H1 (cell line): ENCODE data around the gene CEP350. TPM values are rescaled to one million over a fixed set of nuclear protein-coding genes. Genes with fewer than 3 reads are reported as not detected.
A peak's percentile ranks its signal among the peaks of the same experiment; 100 is the strongest.

ENCODE experiments used
- ASH2L ChIP-seq: fragments of 200-600, 300-600 bp; sonication (generic); IDR thresholded peaks from one replicate; pipeline ENCODE4 v1.7.1; 2017; ENCODE audit warnings: low read length
- ATF3 ChIP-seq: IDR thresholded peaks from 2 replicates; pipeline ENCODE4 v1.6.1; 2011; ENCODE audit warnings: low read depth, mild to moderate bottlenecking, low read length; ENCODE audit not compliant: insufficient read depth
- BCL11A ChIP-seq, 2 experiments: IDR thresholded peaks; one replicate each; pipeline ENCODE4 v1.6.1; 2011; ENCODE audit warnings: low read depth in 2 of 2, low read length in 2 of 2, mild to moderate bottlenecking in 2 of 2
- CBX8 ChIP-seq: fragments of 300-800, 300-1000 bp; sonication (generic); IDR thresholded peaks from 2 replicates; pipeline ENCODE4 v1.7.1; 2016; ENCODE audit warnings: low read depth, low read length, borderline replicate concordance
- CHD1 ChIP-seq: IDR thresholded peaks from 2 replicates; pipeline ENCODE4 v1.6.1; 2012; ENCODE audit warnings: low read depth, low read length, improper control_type of control experiment
- CTCF ChIP-seq, 3 experiments: IDR thresholded peaks; 1 replicate in 2 of 3; 2 replicates in 1 of 3; pipeline versions ENCODE4 v1.5.1 to v1.6.1; 2011; ENCODE audit warnings: low read length in 3 of 3, mild to moderate bottlenecking in 3 of 3, inconsistent platforms in 2 of 3, low read depth in 1 of 3, moderate library complexity in 1 of 3; ENCODE audit not compliant: insufficient read depth in 1 of 3; ENCODE audit errors: control extremely low read depth in 1 of 3
- EP300 ChIP-seq, 2 experiments: IDR thresholded peaks; 1 replicate in 1 of 2; 2 replicates in 1 of 2; pipeline ENCODE4 v1.6.1; 2011 to 2012; ENCODE audit warnings: low read depth in 2 of 2, low read length in 2 of 2, mild to moderate bottlenecking in 2 of 2, borderline replicate concordance in 1 of 2, inconsistent platforms in 1 of 2, moderate library complexity in 1 of 2
- FOSL1 ChIP-seq: IDR thresholded peaks from 2 replicates; pipeline ENCODE4 v1.6.1; 2011; ENCODE audit warnings: mild to moderate bottlenecking, low read depth, low read length, moderate library complexity; ENCODE audit not compliant: insufficient read depth
- GABPA ChIP-seq: IDR thresholded peaks from 2 replicates; pipeline ENCODE4 v1.6.1; 2011; ENCODE audit warnings: mild to moderate bottlenecking, low read length, moderate library complexity, borderline replicate concordance; ENCODE audit not compliant: insufficient read depth
- KDM5A ChIP-seq: fragments of 200-600 bp; IDR thresholded peaks from 2 replicates; pipeline ENCODE4 v1.7.1; 2012; ENCODE audit warnings: mild to moderate bottlenecking, low read length, inconsistent platforms, mixed read lengths
- POU5F1 ChIP-seq: IDR thresholded peaks from 2 replicates; pipeline ENCODE4 v1.6.1; 2011; ENCODE audit warnings: low read depth, mild to moderate bottlenecking, low read length, moderate library complexity
- RAD21 ChIP-seq, 2 experiments: IDR thresholded peaks in 1 of 2; conservative IDR thresholded peaks in 1 of 2; 2 replicates each; pipeline ENCODE4 v1.6.1; 2011; ENCODE audit warnings: low read depth in 2 of 2, low read length in 2 of 2, improper control_type of control experiment in 1 of 2, inconsistent platforms in 1 of 2, mild to moderate bottlenecking in 1 of 2, moderate library complexity in 1 of 2
- RBBP5 ChIP-seq: IDR thresholded peaks from 2 replicates; pipeline ENCODE4 v1.7.1; 2012; ENCODE audit warnings: low read depth, mild to moderate bottlenecking, inconsistent platforms, low read length, moderate library complexity, borderline replicate concordance
- RNF2 ChIP-seq: fragments of 200-900, 300-1000 bp; sonication (generic); IDR thresholded peaks from 2 replicates; pipeline ENCODE4 v1.7.1; 2016; ENCODE audit warnings: borderline replicate concordance, low read depth, mild to moderate bottlenecking, antibody characterized with exemption, low read length; ENCODE audit not compliant: poor library complexity, severe bottlenecking; ENCODE audit errors: missing control alignments
- SIRT6 ChIP-seq: IDR thresholded peaks from one replicate; pipeline ENCODE4 v1.7.1; 2012; ENCODE audit warnings: low read length, inconsistent platforms
- SIX5 ChIP-seq: IDR thresholded peaks from 2 replicates; pipeline ENCODE4 v1.6.1; 2011; ENCODE audit warnings: mild to moderate bottlenecking, low read depth, low read length
- SP4 ChIP-seq: IDR thresholded peaks from 2 replicates; pipeline ENCODE4 v1.6.1; 2012; ENCODE audit warnings: low read length, inconsistent platforms
- SRF ChIP-seq: IDR thresholded peaks from 2 replicates; pipeline ENCODE4 v1.6.1; 2011; ENCODE audit warnings: mild to moderate bottlenecking, low read depth, low read length, moderate library complexity
- TAF1 ChIP-seq: IDR thresholded peaks from 2 replicates; pipeline ENCODE4 v1.6.1; 2011; ENCODE audit warnings: mild to moderate bottlenecking, low read depth, low read length
- polyA plus RNA-seq, 7 experiments: library from polyadenylated mRNA; depleted of rRNA in 3 of 7; stranded (reverse) in 5 of 7; unstranded in 2 of 7; fragments of >200 nt in 5 of 7; fragments of 200-250 nt in 2 of 7; gene quantifications; 1 replicate in 5 of 7; 2 replicates in 1 of 7; 4 replicates in 1 of 7; pipeline versions ENCODE4 v1.2.1 to v1.2.3, GENCODE V29; 2011 to 2013; ENCODE audit warnings: missing spikeins in 2 of 7, mixed read lengths in 2 of 7
- total RNA-seq: library from RNA; stranded (reverse); fragmentation: NEBNext Ultra II Directional; extraction: Animal tissue kit (Norgen Biotek cat#: 25700); gene quantifications from 2 replicates; pipeline ENCODE4 v1.2.1, GENCODE V29; 2021

The CEP350 gene
- total and polyA plus RNA-seq, 2 of the 8 experiments (the other 6 are each of a cell fraction or from before 2014, with no cell fraction given): 5.6 to 39.4 TPM

GRCh38 chr1:179954493-179955286, at the start of gene CEP350 (continued):
- TF ChIP-seq TAF1 (peak; percentile 93), RAD21 (IDR thresholded peaks at IDR 0.05 in 1 of 2, conservative IDR thresholded peaks at IDR 0.05 in 1 of 2; ENCODE audit: low read depth in 2 of 2, low read length in 2 of 2) (no peak), SIRT6 (no peak), CBX8 (no peak), CHD1 (no peak), GABPA (no peak), ASH2L (peak; percentile 96), SP4 (peak; percentile 56; the same call in 1 of the 2 replicates), POU5F1 (no peak), RNF2 (no peak), KDM5A (0 out of 2 replicates have a peak, but pooled peaks have one; percentile 10), RBBP5 (peak; percentile 98), ATF3 (no peak), SRF (no peak), EP300 (IDR thresholded peaks at IDR 0.05; ENCODE audit: borderline replicate concordance in 1 of 2, low read depth in 2 of 2, low read length in 2 of 2) (peak in 1 of 2 experiments; percentile 37; a peak in 1 of 3 replicates), FOSL1 (no peak), BCL11A (IDR thresholded peaks at IDR 0.05; ENCODE audit: low read depth in 2 of 2, low read length in 2 of 2) (no peak), CTCF (IDR thresholded peaks at IDR 0.05; ENCODE audit: control extremely low read depth in 1 of 3, insufficient read depth in 1 of 3, low read depth in 1 of 3, low read length in 3 of 3) (no peak), SIX5 (peak; percentile 62)
